HG03064 (cell line): ENCODE data around the gene ERGIC1.

Source experiments
- ATAC-seq: cut with Tn5 transposase; IDR thresholded peaks from one replicate; pipeline ENCODE4 v1.9.1; 2021; ENCODE audit warnings: low read depth; ENCODE audit not compliant: unreplicated experiment

Gene ERGIC1

GRCh38 chr5:172898218-172898842, 64.3 kb downstream of the ERGIC1 start:
- no peak for ATAC-seq

- ATAC-seq, result no peak
Measured at GRCh38 chr5:172898843-172899369, 64.9 kb downstream of the ERGIC1 start.

GRCh38 chr5:172899436-172899835, 65.4 kb downstream of the ERGIC1 start:
- no peak for ATAC-seq

GRCh38 chr5:172901012-172901780, 67.1 kb downstream of the ERGIC1 start:
- no peak for ATAC-seq

- no peak for ATAC-seq
Measured at GRCh38 chr5:172901788-172902496, 67.9 kb downstream of the ERGIC1 start.

- ATAC-seq, result no peak
Measured at GRCh38 chr5:172902497-172903472, 68.7 kb downstream of the ERGIC1 start.

- no peak for ATAC-seq
Measured at GRCh38 chr5:172903790-172904189, 69.7 kb downstream of the ERGIC1 start.

GRCh38 chr5:172904312-172904642, 70.2 kb downstream of the ERGIC1 start:
- ATAC-seq, result no peak

GRCh38 chr5:172904643-172905345, 70.7 kb downstream of the ERGIC1 start:
- no peak for ATAC-seq

GRCh38 chr5:172905346-172906140, 71.5 kb downstream of the ERGIC1 start:
- no peak for ATAC-seq

- ATAC-seq, result no peak
Measured at GRCh38 chr5:172906436-172906835, 72.4 kb downstream of the ERGIC1 start.

GRCh38 chr5:172906888-172907287, 72.8 kb downstream of the ERGIC1 start:
- no peak for ATAC-seq

GRCh38 chr5:172907657-172908056, 73.6 kb downstream of the ERGIC1 start:
- ATAC-seq, result no peak

- no peak for ATAC-seq
Measured at GRCh38 chr5:172908662-172909061, 74.6 kb downstream of the ERGIC1 start.

GRCh38 chr5:172909931-172910502, 76.0 kb downstream of the ERGIC1 start:
- ATAC-seq, result no peak

- no peak for ATAC-seq
Measured at GRCh38 chr5:172910828-172911627, 77.0 kb downstream of the ERGIC1 start.

- ATAC-seq, result no peak
Measured at GRCh38 chr5:172911628-172911880, 77.5 kb downstream of the ERGIC1 start.

- ATAC-seq, result no peak
Measured at GRCh38 chr5:172911976-172912375, 77.9 kb downstream of the ERGIC1 start.
